C4-2B (cell line): Measurements from ENCODE around the gene CYP3A5.

Experiments used
- CTCF ChIP-seq: fragments of 450-650 bp; conservative IDR thresholded peaks from 2 replicates; pipeline ENCODE4 v1.5.1; 2017; ENCODE audit warnings: mild to moderate bottlenecking
- ZFX ChIP-seq: fragments of 450-650 bp; IDR thresholded peaks from 2 replicates; pipeline ENCODE4 v1.6.1; 2017

GRCh38 chr7:99679032-99679399, 780 bp downstream of the CYP3A5 start:
- TF ChIP-seq CTCF (no peak), ZFX (no peak)
